H1 (cell line): Measurements from ENCODE around the gene TWIST2. TPM values are rescaled to one million over a fixed set of nuclear protein-coding genes. Genes with fewer than 3 reads are reported as not detected.

Experiments used
- BCL11A ChIP-seq, 2 experiments: IDR thresholded peaks; one replicate each; pipeline ENCODE4 v1.6.1; 2011; ENCODE audit warnings: low read depth in 2 of 2, low read length in 2 of 2, mild to moderate bottlenecking in 2 of 2
- CTBP2 ChIP-seq: IDR thresholded peaks from 2 replicates; pipeline ENCODE4 v1.7.0; 2011; ENCODE audit warnings: borderline replicate concordance, mild to moderate bottlenecking, moderate library complexity, mixed read lengths, low read length; ENCODE audit not compliant: insufficient read depth, insufficient read length
- EZH2 ChIP-seq: fragments of 200-600 bp; sonication (generic); IDR thresholded peaks from 2 replicates; pipeline ENCODE4 v1.7.1; 2012; ENCODE audit warnings: low read depth, mild to moderate bottlenecking, moderate library complexity, low read length, inconsistent platforms; ENCODE audit not compliant: severe bottlenecking
- KDM5A ChIP-seq: fragments of 200-600 bp; IDR thresholded peaks from 2 replicates; pipeline ENCODE4 v1.7.1; 2012; ENCODE audit warnings: mild to moderate bottlenecking, low read length, inconsistent platforms, mixed read lengths
- SUZ12 ChIP-seq: fragments of 200-600 bp; sonication (generic); IDR thresholded peaks from 2 replicates; pipeline ENCODE4 v1.6.1; 2012; ENCODE audit warnings: mild to moderate bottlenecking, inconsistent platforms, low read length, moderate library complexity, mixed read lengths
- polyA plus RNA-seq, 7 experiments: library from polyadenylated mRNA; depleted of rRNA in 3 of 7; stranded (reverse) in 5 of 7; unstranded in 2 of 7; fragments of >200 nt in 5 of 7; fragments of 200-250 nt in 2 of 7; gene quantifications; 1 replicate in 5 of 7; 2 replicates in 1 of 7; 4 replicates in 1 of 7; pipeline versions ENCODE4 v1.2.1 to v1.2.3, GENCODE V29; 2011 to 2013; ENCODE audit warnings: missing spikeins in 2 of 7, mixed read lengths in 2 of 7
- total RNA-seq: library from RNA; stranded (reverse); fragmentation: NEBNext Ultra II Directional; extraction: Animal tissue kit (Norgen Biotek cat#: 25700); gene quantifications from 2 replicates; pipeline ENCODE4 v1.2.1, GENCODE V29; 2021

Gene TWIST2
- total and polyA plus RNA-seq, 2 of the 8 experiments (the other 6 are each of a cell fraction or from before 2014, with no cell fraction given): 2.6 to 4.3 TPM

DNA sequence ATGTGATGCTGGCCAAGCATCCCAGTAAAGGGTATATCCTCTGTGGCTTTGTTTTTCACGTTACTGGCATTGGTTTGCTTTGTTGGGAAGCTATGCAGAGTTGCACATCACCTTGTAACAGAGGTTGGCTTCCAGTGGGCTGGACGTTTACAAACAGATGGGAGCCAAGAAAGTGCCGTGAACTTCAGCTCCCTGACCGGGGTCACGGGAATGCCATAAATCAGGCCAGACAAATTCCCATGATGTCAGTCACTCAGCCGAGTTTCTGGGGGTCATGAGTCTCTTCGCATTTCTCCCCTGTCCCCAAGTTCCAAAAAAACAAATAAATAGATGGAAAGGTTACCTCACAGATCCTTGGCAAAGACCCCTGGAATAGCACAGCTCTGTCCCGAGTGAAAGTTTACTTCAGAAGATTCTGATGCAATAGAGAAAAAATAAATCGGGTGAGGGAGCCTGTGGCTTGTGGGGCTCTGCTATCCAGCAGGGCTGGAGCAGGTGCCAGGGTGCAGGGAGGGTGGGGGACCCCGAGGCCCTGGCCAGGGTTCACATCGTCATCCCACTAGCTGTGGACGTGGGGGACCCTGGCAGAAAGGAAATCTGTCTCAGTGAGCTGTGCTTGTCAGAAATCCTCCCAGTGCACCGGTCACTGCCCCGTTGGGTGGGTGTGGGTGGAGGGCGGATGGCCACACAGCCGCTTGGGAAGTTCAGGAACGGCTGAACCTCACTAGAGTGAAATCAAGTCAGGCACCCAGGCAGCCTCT lies 27.8 kb downstream of the TWIST2 start (continued):
- TF ChIP-seq BCL11A (IDR thresholded peaks at IDR 0.05; ENCODE audit: low read depth in 2 of 2, low read length in 2 of 2): no peak
- TF ChIP-seq CTBP2: no peak
- TF ChIP-seq EZH2: no peak
- TF ChIP-seq KDM5A: no peak
- no peak for TF ChIP-seq SUZ12
- TF ChIP-seq, all 59 proteins: peak for 0
